Upper lobe of left lung (tissue), 6 donors: ENCODE measurements around the gene CSNK1G1. TPM values are rescaled to one million over a fixed set of nuclear protein-coding genes. Genes with fewer than 3 reads are reported as not detected.

Experiments
- ATAC-seq, 2 donors: fragments of 200-7000 bp; cut with Tn5 transposase; one replicate each; pipeline ENCODE4 v1.9.1; 2022; ENCODE audit warnings: mild to moderate bottlenecking in 2 of 2, moderate library complexity in 2 of 2; ENCODE audit not compliant: low FRiP score in 2 of 2
- DNase-seq, 2 donors: peaks; one replicate each; pipeline ENCODE4 v3.0.0-alpha.2; 2019 to 2020
- H3K27ac ChIP-seq, 4 donors: fragments of 200-600 bp; sonication (generic); one replicate each; pipeline ENCODE4 v1.5.1; 2016 to 2019
- H3K27me3 ChIP-seq, 4 donors: fragments of 200-600 bp; sonication (generic); one replicate each; pipeline ENCODE4 v1.5.1; 2017 to 2019
- H3K36me3 ChIP-seq, 4 donors: fragments of 200-600 bp; sonication (generic); one replicate each; pipeline ENCODE4 v1.5.1; 2016 to 2019
- H3K4me1 ChIP-seq, 4 donors: fragments of 200-600 bp; sonication (generic); one replicate each; pipeline ENCODE4 v1.5.1; 2018 to 2019
- H3K4me3 ChIP-seq, 4 donors: fragments of 200-600 bp; sonication (generic); one replicate each; pipeline ENCODE4 v1.5.1; 2017 to 2019; ENCODE audit warnings: mild to moderate bottlenecking in 2 of 4, moderate library complexity in 1 of 4
- H3K9me3 ChIP-seq, 4 donors: fragments of 200-600 bp; sonication (generic); one replicate each; pipeline ENCODE4 v1.5.1; 2018 to 2019
- CTCF ChIP-seq, 6 experiments: fragments of 450-650 bp in 4 of 6; fragments of 200-600 bp in 2 of 6; sonication (generic) in 2 of 6; IDR thresholded peaks; one replicate each; pipeline ENCODE4 v1.5.1; 2016 to 2019; ENCODE audit warnings: antibody characterized with exemption in 6 of 6
- EP300 ChIP-seq, 4 donors: sonication (generic); formaldehyde crosslinking; IDR thresholded peaks; one replicate each; pipeline ENCODE4 v1.5.1; 2017; ENCODE audit warnings: antibody characterized with exemption in 4 of 4, control low read depth in 2 of 4
- POLR2A ChIP-seq, 4 donors: fragments of 450-650 bp; IDR thresholded peaks; one replicate each; pipeline ENCODE4 v1.5.1; 2016 to 2017; ENCODE audit warnings: antibody characterized with exemption in 4 of 4, mild to moderate bottlenecking in 2 of 4
- POLR2AphosphoS5 ChIP-seq, 2 donors: sonication (generic); formaldehyde crosslinking; IDR thresholded peaks; one replicate each; pipeline ENCODE4 v1.5.1; 2017; ENCODE audit warnings: antibody characterized with exemption in 2 of 2
- WGBS, 2 donors: methylation state at CpG; one replicate each; pipeline ENCODE4 v1.1.5; 2017 to 2018; 5-methylcytosine and 5-hydroxymethylcytosine counted together
- total RNA-seq, 6 donors: library from RNA; depleted of rRNA in 4 of 6; stranded (reverse); fragments of >200 nt in 4 of 6; gene quantifications; one replicate each; pipeline versions ENCODE4 v1.1.0 to v1.2.1, GENCODE V29; 2016 to 2021
- donor health status: DM: no; HTN: no; CAD: no; lungs with moderate emphysema.
- donor health status: DM: no; HTN: yes; CAD: no; lungs with severe emphysema.

CSNK1G1 gene
- total RNA-seq, 6 donors from 2014 or later, result 14.8 to 49.6 (median 19.6) TPM

- Histone ChIP-seq H3K27ac (no peak overlapping the region), H3K36me3 (peaks cover 3 to 62% (median 35%) of the 10 kb centered on the region in 4 donors), H3K27me3 (no peaks in the 10 kb centered on the region), H3K4me3 (no peak overlapping the region), H3K4me1 (no peaks in the 10 kb centered on the region), H3K9me3 (no peaks in the 10 kb centered on the region)
- no peak for DNase-seq
- no peak for TF ChIP-seq EP300 (IDR thresholded peaks at IDR 0.05)
- TF ChIP-seq POLR2AphosphoS5 (IDR thresholded peaks at IDR 0.05), result peak in 1 of 2 donors; percentile 6
- ATAC-seq, result no peak
- 80 to 89% methylated on average over 12 to 14 of the region's 14 CpGs for WGBS, 2 donors
These were observed 211.2 kb downstream of the CSNK1G1 start for GRCh38 chr15:64144565-64145281.

GRCh38 chr15:64144192-64144564 is 211.8 kb downstream of the CSNK1G1 start:
- no peak overlapping the region for H3K4me3 ChIP-seq
- H3K36me3 ChIP-seq, result peaks cover 3 to 62% (median 35%) of the 10 kb centered on the region in 4 donors
- H3K27me3 ChIP-seq, result no peaks in the 10 kb centered on the region
- WGBS, 2 donors, result 79 to 84% methylated on average over 6 to 8 of the region's 8 CpGs
- TF ChIP-seq POLR2A (IDR thresholded peaks at IDR 0.05), result no peak
- no peak for TF ChIP-seq CTCF (IDR thresholded peaks at IDR 0.05)
- no peak for TF ChIP-seq POLR2AphosphoS5 (IDR thresholded peaks at IDR 0.05)
- no peak for TF ChIP-seq EP300 (IDR thresholded peaks at IDR 0.05)
- H3K9me3 ChIP-seq, result no peaks in the 10 kb centered on the region
- DNase-seq, result no peak
- no peaks in the 10 kb centered on the region for H3K4me1 ChIP-seq
- H3K27ac ChIP-seq, result no peak overlapping the region
- no peak for ATAC-seq

GRCh38 chr15:64143276-64143675 is 212.7 kb downstream of the CSNK1G1 start:
- Histone ChIP-seq H3K4me1 (no peaks in the 10 kb centered on the region), H3K36me3 (peaks cover 3 to 69% (median 41%) of the 10 kb centered on the region in 4 donors), H3K27ac (no peak overlapping the region), H3K4me3 (no peak overlapping the region), H3K27me3 (no peaks in the 10 kb centered on the region), H3K9me3 (no peaks in the 10 kb centered on the region)
- ATAC-seq, result no peak
- TF ChIP-seq POLR2AphosphoS5 (IDR thresholded peaks at IDR 0.05) (no peak), EP300 (IDR thresholded peaks at IDR 0.05) (no peak), POLR2A (IDR thresholded peaks at IDR 0.05) (no peak), CTCF (IDR thresholded peaks at IDR 0.05) (no peak)
- DNase-seq, result no peak
- WGBS, 2 donors, result 83 to 95% methylated on average over 6 of the region's 6 CpGs

GRCh38 chr15:64141798-64142512 is 214.0 kb downstream of the CSNK1G1 start:
- ATAC-seq (no peak), DNase-seq (no peak)
- Histone ChIP-seq H3K27ac (no peak overlapping the region), H3K27me3 (no peaks in the 10 kb centered on the region), H3K4me1 (no peaks in the 10 kb centered on the region), H3K9me3 (no peaks in the 10 kb centered on the region), H3K4me3 (no peak overlapping the region), H3K36me3 (peaks cover 9 to 82% (median 53%) of the 10 kb centered on the region in 4 donors)
- 95 to 99% methylated on average over 8 of the region's 8 CpGs for WGBS, 2 donors
- TF ChIP-seq CTCF (IDR thresholded peaks at IDR 0.05) (no peak), POLR2AphosphoS5 (IDR thresholded peaks at IDR 0.05) (no peak), EP300 (IDR thresholded peaks at IDR 0.05) (no peak), POLR2A (IDR thresholded peaks at IDR 0.05) (no peak)

GRCh38 chr15:64138331-64138941 is 217.5 kb downstream of the CSNK1G1 start:
- Histone ChIP-seq H3K27me3 (no peaks in the 10 kb centered on the region), H3K27ac (no peak overlapping the region), H3K4me1 (peaks cover 0 to 13% (median 12%) of the 10 kb centered on the region in 4 donors), H3K36me3 (peaks cover 15 to 87% (median 72%) of the 10 kb centered on the region in 4 donors), H3K4me3 (no peak overlapping the region), H3K9me3 (no peaks in the 10 kb centered on the region)
- no peak for DNase-seq
- TF ChIP-seq EP300 (IDR thresholded peaks at IDR 0.05) (no peak), POLR2AphosphoS5 (IDR thresholded peaks at IDR 0.05) (no peak), POLR2A (IDR thresholded peaks at IDR 0.05) (no peak), CTCF (IDR thresholded peaks at IDR 0.05) (no peak)
- ATAC-seq, result no peak
- 80 to 93% methylated on average over 2 to 3 of the region's 4 CpGs for WGBS, 2 donors
